K562 (cell line): Measurements from ENCODE around the gene AQP2.

Source experiments
- CBFB ChIP-seq: sonication (generic); formaldehyde crosslinking; IDR thresholded peaks from 2 replicates; pipeline ENCODE4 v1.4.0; 2020; ENCODE audit warnings: mild to moderate bottlenecking, missing genetic modification reagents
- MTF1 ChIP-seq: fragments of 250-450 bp; sonication (Bioruptor Pico); IDR thresholded peaks from 2 replicates; pipeline ENCODE4 v1.9.0; 2021; ENCODE audit warnings: moderate library complexity, mild to moderate bottlenecking, inconsistent platforms, borderline replicate concordance
- RB1 ChIP-seq: fragments of 450-650 bp; IDR thresholded peaks from 2 replicates; pipeline ENCODE4 v1.6.1; 2017; ENCODE audit warnings: low read depth, mild to moderate bottlenecking
- STAT5A ChIP-seq: IDR thresholded peaks from 2 replicates; pipeline ENCODE4 v1.6.1; 2012; ENCODE audit warnings: low read length, inconsistent platforms, borderline replicate concordance
- ZNF274 ChIP-seq: IDR thresholded peaks from 2 replicates; pipeline ENCODE4 v1.6.1; 2011; ENCODE audit warnings: low read depth, mild to moderate bottlenecking, low read length, moderate library complexity, borderline replicate concordance

DNA sequence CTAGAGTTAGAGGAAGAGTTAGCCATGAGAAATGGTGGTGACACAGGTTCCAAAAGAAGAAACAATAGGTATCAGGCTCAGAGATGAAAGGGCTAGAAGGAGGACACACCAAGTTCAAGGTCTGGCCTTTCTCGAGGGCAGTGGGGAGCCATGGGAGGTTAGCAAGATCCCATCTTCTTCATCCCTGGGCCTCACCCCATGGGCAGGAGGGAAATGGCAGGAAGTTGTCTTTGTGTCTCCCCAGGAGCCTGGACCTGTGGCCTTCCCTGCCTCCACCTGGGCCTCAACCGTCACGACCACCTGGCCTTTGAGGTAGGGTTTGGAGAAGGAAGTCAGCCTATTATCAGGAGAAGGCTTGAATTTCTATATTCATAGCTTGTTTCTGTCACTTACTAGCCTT, 5.8 kb upstream of the AQP2 start:
- TF ChIP-seq STAT5A (no peak), MTF1 (CRISPR knock-in tag) (no peak), RB1 (no peak), ZNF274 (no peak), CBFB (CRISPR knock-in tag) (no peak)
